Measurements from ENCODE around the gene COX7A1.
"Not testable (repeated sequence)": the region's sequence is repeated elsewhere in the genome, so short reads cannot be mapped to it uniquely, and the experiment has no call there.

The COX7A1 gene

DNA sequence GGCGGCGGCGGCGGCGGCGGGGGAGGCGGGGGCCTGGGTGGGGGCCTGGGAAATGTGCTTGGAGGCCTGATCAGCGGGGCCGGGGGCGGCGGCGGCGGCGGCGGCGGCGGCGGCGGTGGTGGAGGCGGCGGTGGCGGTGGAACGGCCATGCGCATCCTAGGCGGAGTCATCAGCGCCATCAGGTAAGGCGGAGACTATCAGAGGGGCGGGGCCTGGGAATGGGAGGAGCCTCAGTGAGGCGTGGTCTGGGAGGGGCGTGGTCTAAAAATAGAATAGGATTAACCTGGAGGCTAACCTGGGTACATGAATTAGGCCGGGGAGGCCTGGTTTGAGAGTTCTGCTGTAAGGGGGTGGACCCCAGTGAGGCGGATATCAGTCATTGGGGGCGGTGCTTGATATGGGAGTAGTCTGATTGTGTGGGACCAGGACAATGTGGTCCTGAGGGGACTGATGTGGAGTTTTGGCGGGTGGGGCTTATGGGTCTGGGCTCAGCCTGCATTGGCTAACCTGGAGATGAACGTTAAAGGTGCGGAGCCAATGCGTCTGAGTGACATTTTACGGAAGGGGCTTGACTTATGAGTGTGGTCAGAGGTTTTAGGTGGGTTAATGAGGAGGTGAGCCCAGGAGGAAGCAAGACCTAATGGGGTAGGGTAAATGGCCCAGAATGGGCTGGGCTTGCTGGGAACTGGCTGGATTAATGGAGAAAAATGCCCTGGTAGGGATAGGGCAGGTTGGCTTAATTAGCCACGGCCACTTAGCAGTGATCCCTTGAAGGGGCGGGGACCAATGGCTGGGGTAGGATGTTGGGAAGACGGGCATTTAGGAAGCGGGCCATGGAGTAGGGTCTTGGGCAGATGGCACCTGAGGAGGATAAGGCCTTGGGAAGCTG is 11.0 kb downstream of the COX7A1 start:
- DNase-seq = peak; percentile 14

DNA sequence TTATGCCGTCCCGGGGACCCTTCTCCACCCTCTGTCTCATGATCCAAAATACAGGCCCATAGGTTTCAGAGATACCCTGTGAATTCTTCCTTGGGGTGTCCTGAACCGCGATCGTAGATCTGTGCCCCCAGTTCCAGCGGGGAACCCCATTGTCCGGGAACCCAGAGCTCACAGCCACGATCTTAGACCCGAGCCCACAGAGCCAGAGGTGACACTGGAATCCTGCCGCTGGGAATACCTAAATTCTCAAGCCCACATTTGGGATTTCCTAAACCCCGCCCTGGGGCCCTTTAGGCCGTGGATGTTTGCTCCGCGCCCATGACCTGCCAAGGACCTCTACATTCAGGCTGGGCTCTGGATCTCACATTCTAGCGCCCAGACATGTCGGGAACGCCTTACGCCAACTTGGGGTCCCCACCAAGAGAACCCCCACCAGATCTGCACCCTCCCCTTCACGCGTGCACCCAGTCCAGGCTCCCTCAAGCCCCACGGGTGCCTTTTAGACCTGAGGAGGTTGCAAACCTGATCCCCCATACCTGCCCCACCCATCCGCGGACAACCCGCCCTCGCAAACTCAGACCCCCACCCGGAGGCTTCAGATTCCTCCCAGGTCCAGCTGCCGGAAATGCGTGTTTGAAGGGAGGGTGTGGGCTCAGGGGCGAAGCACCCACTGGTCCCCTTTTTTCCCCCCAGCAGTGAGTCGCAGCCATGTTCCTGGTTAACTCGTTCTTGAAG is 11.8 kb downstream of the COX7A1 start:
- peak; percentile 29 for DNase-seq

DNA sequence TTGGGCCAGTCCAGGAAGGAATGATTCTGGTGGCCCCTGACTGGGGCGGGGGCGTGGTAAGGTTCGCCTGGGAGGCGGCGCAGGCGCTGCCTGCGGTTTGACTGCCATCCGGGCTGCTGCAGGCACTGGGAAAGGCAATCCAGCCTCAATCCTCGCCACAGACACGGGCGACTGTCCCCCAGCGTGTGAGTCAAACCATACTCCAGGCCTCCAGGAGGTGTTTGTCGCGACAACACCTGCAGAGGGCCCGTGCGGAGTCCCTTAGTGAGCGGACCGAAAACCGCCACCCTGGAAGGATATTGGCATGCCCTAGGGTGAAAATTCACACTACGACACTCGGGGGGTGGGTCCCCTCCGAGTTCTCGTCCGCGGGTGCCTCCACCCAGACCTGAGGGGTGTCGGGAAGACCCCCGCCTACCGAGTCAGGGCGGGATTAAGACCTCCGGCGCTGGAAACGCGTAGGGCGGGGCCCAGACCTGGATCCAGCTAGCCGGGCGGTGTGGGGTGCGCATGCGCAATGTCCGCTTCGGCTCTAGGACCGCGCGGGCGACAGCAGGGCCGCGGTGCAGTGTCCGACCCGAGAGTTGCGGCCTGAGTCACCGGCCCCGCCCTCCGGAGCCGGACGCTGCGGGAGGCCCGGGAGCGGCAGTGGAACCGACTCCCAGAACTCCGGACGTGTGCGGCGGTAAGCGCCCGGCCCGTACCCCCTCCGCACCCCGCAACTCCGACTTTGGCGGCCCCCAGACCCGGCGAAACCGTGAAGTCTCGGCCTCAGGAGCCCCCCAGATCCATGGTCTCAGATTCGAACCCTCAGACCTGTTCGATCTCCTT is 12.6 kb downstream of the COX7A1 start, which contains the start of gene CAPNS1:
TSS of gene CAPNS1 (plus strand) at position 594 of the 831 bp plus-strand sequence. CDS start 946 bp downstream, outside the sequence.
- DNase-seq = peak; percentile 89

DNA sequence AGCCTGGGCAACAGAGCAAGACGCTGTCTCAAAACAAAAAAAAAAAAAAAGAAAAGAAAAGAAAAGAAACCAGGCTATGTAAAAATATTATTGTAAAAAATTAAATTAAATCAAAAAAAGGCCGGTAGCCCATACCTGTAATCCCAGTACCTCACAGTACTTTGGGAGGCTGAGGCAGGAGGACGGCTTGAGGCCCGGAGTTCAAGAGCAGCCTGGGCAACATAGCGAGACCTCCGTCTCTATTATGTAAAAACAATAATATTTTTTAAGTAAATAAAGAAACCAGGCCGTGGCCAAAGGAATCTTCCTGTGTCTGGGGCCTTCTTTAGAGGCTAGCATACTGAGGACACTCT is 13.2 kb downstream of the COX7A1 start:
- DNase-seq = no peak

DNA sequence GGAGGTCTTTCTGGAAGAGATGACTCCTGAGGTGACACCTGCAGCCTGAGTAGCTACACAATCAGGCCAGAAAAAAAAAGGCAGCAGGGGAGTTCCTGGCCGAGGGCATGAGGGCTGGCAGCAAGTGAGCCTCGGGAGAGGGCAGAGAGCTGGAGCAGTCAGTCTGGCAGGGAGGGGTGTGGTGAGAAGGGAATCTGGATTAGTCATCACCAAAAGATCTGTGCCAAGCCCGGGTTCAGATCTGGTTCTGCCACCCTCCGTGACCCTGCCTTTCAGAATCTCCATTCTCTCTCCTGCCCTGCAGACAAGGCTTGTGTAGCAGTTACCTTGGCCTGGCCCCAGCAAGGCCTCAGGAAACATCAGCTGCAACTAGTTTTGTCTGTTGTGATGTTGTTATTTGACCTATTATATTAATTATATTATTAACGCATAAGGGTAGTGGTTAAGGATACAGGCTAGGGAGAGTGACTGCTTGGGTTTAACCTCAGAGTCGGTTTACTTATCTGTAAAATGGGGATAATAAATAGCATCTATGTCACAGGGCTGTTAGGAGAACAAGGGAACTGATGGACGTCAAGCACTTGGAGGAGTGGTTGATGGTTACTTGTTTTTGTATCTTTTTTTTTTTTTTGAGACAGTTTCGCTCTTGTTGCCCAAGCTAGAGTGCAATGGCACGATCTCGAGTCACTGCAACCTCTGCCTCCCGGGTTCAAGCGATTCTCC is 15.1 kb downstream of the COX7A1 start:
- DNase-seq = no peak

DNA sequence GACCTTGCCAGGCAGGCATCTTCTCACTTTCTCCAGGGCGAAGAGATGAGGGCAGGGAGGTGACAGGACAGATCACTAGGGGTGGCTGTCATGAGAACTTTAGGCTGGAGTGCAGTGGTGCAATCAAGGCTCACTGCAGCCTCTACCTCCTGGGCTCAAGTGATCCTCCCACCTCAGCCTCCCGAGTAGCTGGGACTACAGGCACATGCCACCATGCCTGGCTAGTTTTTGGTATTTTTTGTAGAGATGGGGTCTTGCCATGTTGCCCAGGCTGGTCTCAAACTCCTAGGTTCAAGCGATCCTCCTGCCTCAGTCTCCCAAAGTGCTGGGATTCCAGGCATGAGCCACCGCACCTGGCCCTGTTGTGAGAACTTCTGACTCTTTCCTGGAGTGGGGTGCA is 17.4 kb downstream of the COX7A1 start:
- DNase-seq = not testable (repeated sequence)

DNA sequence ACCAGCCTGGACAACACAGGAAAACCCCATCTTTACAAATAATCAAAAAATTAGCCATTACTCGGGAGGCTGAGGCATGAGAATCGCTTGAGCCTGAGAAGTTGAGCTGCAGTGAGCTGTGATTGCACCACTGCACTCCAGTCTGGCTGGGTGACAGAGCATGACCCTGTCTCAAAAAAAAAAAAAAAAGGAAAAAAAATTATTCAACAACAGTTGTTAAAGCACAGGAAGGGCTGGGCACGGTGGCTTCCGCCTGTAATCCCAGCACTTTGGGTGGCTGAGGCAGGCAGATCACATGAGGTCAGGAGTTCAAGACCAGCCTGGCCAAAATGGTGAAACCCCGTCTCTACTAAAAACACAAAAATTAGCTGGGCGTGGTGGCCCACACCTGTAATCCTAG is 21.0 kb downstream of the COX7A1 start:
- DNase-seq = not testable (repeated sequence)

DNA sequence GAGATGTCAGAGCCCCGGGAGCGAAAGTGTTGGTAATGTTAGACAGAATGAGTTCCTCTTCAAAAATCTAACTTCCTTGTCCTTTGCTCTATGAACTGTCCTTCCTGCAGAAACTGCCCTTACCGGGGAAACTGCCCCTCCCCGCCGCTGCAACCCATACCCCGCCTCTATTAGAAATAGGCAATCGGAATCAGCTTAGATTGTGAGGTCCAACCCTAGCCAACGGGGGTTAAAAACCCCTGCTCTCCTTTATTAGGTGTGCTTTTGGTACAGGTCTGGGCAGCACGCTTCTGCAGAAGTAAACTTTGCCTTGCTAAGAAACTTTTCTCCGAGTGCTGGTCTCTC is 23.9 kb downstream of the COX7A1 start:
- DNase-seq = no peak

DNA sequence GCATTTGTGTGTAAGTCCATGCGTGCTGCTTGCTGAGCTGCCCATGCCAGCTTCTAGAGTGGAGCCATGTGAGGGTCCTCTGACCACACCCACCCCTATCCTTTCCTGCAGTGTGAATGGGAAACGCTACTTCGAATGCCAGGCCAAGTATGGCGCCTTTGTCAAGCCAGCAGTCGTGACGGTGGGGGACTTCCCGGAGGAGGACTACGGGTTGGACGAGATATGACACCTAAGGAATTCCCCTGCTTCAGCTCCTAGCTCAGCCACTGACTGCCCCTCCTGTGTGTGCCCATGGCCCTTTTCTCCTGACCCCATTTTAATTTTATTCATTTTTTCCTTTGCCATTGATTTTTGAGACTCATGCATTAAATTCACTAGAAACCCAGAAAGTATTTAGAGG is 26.7 kb downstream of the COX7A1 start:
- DNase-seq = no peak

DNA sequence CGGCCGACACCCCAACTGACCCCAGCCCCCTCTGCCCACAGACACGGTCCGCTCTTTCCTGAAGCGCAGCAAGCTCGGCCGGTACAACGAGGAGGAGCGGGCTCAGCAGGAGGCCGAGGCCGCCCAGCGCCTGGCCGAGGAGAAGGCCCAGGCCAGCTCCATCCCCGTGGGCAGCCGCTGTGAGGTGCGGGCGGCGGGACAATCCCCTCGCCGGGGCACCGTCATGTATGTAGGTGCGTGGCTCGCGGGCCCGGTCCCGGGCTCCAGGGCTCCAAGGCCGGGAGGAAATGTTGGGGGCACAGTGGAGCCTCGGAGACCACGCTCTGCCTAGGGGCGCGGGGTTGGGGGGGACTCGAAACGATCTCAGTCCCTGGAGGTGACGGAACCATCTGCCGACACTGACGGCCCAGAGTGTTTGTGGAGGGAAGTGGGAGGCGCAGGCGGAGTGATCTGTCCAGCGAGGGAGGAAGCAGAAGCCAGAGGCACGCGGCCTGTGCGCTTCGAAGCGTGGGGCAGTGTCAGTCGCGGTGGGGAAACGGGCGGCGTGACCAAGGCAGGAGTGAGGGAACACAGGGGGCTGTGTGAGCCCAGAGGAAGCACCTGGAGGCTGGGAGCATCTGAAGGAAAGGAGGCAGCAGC is 30.6 kb downstream of the COX7A1 start:
- no peak for DNase-seq

DNA sequence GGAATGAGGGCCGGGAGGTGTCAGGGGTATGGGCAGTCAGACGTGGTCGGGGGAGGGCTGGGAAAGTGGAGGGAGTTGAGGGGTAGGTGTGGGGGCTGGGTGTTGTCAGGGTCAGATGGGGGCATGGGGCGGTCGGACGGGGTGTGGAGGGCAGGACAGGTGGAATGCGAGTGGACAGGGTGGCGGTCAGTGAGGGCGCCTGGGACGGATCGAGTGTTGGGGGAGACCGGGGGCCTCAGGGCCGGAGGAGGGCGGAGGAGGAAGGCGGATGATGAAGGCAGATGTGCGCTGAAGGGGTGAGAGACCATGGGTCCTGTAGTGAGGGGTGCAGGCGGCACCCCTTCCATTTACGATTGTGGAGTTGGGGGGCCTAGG is 31.3 kb downstream of the COX7A1 start:
- no peak for DNase-seq

DNA sequence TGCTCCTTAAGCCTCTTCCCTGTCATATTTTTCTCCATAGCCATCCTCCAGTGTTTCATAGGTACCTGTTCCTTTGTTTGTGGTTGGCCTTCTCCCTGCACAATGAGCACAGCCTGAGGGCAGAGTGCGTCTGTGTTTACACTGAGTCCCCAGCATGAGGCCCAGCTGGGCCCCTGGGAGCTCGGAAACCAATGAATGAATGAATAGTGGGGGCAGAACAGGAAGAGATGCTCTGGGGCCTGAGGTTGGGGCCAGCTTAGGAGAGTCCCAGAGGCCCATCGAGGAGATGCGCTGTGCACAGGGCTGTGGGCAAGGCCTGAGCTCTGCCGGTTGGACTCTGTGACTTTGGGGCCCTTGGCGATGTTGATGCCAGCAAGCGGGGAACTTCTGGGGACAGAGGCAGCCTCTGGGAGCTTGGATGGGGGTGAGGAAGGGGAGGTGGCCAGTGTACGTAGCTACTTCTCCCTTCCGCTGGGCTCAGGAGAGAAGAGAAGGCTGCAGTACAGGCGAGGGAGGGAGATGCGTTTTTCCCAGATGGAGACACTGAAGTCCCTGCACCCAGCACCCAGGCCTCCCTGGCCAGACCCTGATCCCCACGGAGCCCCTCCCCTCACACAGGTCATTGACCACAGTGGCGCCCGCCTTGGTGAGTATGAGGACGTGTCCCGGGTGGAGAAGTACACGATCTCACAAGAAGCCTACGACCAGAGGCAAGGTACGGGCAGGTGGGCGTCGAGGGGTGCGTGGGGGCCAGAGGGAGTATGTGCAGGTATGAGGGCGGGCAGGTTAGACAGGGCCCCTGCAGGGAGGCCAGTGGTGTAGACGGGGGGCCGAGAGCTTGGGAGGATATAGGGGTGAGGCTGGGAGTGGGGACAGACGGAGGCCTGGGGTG is 31.9 kb downstream of the COX7A1 start:
- no peak for DNase-seq

DNA sequence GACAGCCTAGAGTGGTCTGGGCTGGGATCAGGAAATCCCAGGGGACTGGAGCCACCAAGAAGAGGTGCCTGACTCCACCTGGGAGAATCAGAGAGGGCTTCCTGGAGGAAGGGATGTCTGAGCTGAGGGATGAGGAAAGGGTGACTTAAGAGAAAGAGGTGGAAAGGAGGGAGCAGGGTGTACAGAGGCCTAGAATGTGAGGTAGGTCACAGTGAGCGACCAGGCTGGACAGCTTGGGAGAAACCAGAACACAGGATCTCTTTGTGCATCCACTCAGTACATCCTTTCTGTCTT is 36.0 kb downstream of the COX7A1 start:
- no peak for DNase-seq

DNA sequence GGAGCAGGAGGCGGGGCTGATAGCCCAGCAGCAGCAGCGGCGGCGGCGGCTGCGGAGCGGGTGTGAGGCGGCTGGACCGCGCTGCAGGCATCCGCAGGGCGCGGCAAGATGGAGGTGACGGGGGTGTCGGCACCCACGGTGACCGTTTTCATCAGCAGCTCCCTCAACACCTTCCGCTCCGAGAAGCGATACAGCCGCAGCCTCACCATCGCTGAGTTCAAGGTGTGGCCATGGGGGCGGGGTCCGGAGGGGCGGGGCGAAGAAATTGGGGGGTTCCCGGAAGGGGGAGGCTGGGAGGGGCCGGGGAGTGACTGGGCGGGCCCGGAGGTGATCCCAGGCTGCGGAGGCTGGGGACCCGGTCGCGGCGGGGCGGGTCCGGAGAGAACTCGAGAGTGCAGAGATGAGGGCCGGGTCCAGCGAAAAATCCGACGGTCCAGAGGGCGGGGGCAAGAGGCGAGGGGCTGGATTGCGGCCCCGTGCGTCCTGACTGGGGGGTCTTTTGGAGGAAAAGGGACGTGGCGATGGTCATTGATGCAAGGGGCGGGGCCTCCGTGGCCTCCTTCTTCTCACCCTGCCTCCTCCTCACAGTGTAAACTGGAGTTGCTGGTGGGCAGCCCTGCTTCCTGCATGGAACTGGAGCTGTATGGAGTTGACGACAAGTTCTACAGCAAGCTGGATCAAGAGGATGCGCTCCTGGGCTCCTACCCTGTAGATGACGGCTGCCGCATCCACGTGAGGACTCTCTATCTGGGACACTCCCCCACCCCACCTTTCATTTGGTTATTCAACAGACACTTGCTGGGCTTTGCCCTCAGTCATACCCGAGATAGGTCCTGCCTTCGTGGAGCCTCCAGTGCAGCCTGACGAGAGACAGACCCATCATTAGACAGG is 36.5 kb downstream of the COX7A1 start, which contains the start of gene TBCB:
TSS of gene TBCB (plus strand) at position 16 of the 891 bp plus-strand sequence. CDS start at position 109, 93 bp downstream.
- no peak for DNase-seq

DNA sequence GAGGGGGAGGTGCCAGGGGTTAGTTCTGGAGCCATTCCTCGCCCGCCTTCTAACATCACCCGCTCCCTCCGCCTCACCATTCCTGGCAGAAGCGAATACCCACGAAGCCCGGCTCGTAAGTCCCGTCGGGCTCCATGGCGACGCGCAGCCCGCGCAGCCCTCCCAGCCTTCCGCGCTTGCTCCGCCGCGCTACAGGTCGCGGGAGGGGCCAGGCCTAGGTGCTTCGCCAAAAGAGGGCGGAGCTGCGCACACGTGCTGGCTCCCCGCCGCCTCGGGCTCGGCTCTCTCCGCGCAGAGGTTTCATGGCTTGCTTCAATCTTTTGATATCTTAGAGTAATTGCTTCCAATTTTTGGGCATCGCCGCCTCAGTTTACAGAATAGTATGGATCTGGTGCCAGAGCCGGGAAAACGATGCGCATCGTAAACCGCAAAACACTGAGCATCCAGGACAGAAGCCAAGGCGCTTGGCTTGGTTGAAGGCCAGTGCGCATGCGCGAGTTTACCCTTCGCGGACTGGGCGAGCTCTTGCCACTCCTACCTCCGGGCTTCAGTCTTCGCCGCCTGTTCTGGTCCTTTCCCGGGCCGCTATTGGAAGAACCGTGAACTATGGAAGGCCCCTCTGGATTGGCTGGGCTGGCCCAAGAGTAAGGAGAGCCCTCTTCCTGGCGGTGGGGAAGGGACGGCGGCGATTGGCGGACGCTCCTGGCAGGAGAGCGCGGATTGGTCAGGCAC is 37.4 kb downstream of the COX7A1 start, which contains the start of gene POLR2I:
TSS of gene POLR2I (minus strand) at position 155 of the 732 bp plus-strand sequence. CDS start at position 136, 19 bp downstream.
- DNase-seq = peak; percentile 87

DNA sequence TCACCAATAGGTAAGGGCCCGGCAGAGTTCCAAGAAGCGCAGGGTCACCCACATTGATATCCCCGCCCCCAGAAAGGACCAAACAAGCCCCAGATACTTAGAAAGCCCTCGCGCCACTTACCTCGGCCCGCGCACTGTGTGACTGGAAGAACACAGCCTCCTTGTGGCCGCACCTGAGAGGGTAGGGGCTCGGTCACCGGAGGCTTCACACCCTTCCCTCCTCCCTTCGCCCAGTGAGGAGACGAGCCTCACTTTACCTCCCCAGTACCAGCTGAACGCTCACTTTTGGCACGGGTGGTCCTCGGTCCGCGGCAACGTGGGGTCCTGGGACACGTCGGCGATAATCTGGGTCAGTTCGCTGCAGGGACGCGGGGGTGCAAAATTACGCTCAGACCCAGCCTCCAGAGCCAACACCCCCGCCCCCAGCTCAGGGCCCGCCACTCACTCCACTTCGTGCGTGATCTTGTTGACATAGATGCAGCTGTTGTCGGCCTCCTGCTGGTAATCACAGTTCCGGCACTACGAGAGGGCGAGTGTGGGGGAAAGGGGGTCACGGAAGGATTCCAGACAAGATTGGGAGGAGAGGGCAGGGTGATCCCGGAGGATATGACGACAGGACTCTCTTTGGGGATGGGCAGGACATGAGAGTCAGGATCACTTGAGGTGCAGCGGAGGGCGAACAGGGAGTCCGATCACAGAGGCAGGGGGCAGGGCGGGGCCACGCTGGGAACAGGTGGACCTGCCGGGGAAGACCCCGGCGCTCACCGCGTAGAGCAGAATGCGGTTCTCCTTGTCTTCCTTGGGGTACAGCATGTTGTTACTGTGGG is 38.1 kb downstream of the COX7A1 start:
- DNase-seq = no peak

DNA sequence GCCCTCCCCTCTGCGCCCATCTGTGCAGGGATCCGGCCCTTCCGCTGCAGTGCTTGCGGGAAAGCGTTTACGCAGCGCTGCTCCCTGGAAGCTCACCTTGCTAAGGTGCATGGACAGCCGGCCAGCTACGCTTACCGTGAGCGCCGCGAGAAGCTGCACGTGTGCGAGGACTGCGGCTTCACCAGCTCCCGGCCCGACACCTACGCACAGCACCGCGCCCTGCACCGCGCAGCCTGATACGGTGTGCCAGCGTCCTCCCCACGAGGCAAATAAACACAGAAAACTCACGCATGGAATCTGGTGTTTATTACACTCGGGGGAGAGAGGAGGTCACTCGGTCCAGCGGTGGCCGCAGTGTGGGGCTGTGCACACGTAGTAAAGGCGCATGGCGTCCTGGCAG is 38.8 kb downstream of the COX7A1 start:
- no peak for DNase-seq

DNA sequence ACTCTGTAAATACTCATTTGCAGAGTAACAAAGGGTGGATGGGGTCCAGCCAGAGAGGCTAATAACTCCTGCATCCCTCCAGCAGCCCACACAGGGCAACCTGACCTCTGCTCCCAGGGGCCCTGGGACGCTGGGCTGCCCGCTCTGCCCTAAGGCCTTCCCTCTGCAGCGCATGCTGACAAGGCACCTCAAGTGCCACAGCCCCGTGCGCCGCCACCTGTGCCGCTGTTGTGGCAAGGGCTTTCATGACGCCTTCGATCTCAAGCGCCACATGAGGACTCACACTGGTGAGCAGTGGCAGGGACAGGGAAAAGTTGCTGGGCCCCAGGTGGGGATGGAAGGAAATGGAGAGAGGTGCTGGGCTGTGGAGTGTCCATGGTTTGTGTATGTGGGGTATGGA is 39.6 kb downstream of the COX7A1 start:
- no peak for DNase-seq
